NT2/D1 (cell line): ENCODE results near the gene NENF.

Experiments
- DNase-seq: peaks from one replicate; pipeline ENCODE4 v3.0.0-alpha.2; 2011; ENCODE audit warnings: low read depth, low spot score
- H3K27me3 ChIP-seq: 2 replicates; pipeline ENCODE4 v1.6.0; 2011; ENCODE audit warnings: mild to moderate bottlenecking; ENCODE audit not compliant: insufficient read length, insufficient read depth
- H3K36me3 ChIP-seq: 2 replicates; pipeline ENCODE4 v1.6.1; 2011; ENCODE audit warnings: mild to moderate bottlenecking, low read length, mixed read lengths; ENCODE audit not compliant: insufficient read depth, insufficient read length
- H3K4me1 ChIP-seq: 2 replicates; pipeline ENCODE4 v1.5.1; 2011; ENCODE audit not compliant: insufficient read depth, insufficient read length
- H3K4me3 ChIP-seq: 2 replicates; pipeline ENCODE4 v1.5.1; 2011; ENCODE audit warnings: low read depth; ENCODE audit not compliant: insufficient read length
- H3K9ac ChIP-seq: 2 replicates; pipeline ENCODE4 v1.6.0; 2011; ENCODE audit warnings: low read depth; ENCODE audit not compliant: insufficient read length
- H3K9me3 ChIP-seq: 2 replicates; pipeline ENCODE4 v1.5.1; 2011; ENCODE audit warnings: mild to moderate bottlenecking, low read length; ENCODE audit not compliant: insufficient read depth
- SUZ12 ChIP-seq: IDR thresholded peaks from 2 replicates; pipeline ENCODE4 v1.6.1; 2011; ENCODE audit not compliant: insufficient read length, insufficient read depth; ENCODE audit errors: extremely low read depth
- YY1 ChIP-seq: IDR thresholded peaks from 2 replicates; pipeline ENCODE4 v1.6.1; 2011; ENCODE audit not compliant: insufficient read length, insufficient read depth
- ZNF274 ChIP-seq: IDR thresholded peaks from 2 replicates; pipeline ENCODE4 v1.6.1; 2011; ENCODE audit warnings: mild to moderate bottlenecking, low read depth, low read length

The NENF gene

DNA sequence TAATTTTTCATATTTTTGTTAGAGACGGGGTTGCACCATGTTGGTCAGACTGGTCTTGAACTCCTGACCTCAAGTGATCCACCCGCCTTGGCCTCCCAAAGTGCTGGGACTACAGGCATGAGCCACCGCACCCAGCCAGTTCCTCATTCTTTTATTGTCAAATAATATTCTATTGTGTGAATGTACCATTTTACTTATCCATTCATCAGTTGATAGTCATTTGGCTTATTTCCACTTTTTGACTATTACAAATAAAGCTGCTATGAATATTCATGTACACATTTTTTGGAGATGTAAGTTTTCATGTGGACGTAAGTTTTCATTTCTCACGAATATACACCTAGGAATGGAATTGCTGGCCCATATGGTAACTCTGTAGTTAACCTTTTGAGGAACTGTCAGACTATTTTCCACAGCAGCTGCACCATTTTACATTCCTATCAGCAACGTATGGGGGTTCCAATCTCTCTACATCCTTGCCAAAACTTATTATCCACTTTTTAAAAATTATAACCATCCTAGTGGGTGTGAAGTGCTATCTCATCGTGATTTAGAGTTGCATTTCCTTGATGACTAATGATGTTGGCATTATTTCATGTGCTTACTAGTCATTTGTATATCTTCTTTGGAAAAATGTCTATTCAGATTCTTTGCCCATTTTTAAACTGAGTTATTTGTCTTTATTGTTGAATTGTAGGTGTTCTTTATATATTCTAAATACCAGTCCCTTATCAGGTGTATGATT lies 30.7 kb upstream of the NENF start:
- H3K4me3 ChIP-seq, result no peak overlapping the region
- H3K9ac ChIP-seq, result no peak overlapping the region
- peaks cover 26% of the 10 kb centered on the region for H3K36me3 ChIP-seq
- peaks cover 7% of the 10 kb centered on the region for H3K9me3 ChIP-seq
- no peaks in the 10 kb centered on the region for H3K27me3 ChIP-seq
- no peak for DNase-seq
- no peaks in the 10 kb centered on the region for H3K4me1 ChIP-seq
- TF ChIP-seq SUZ12 (no peak), ZNF274 (no peak)

- TF ChIP-seq SUZ12 (no peak), ZNF274 (no peak), YY1 (no peak)
- Histone ChIP-seq H3K4me1 (no peaks in the 10 kb centered on the region), H3K9me3 (peaks cover 2% of the 10 kb centered on the region; the same call in 1 of the 2 replicates), H3K9ac (no peak overlapping the region), H3K27me3 (no peaks in the 10 kb centered on the region), H3K36me3 (peaks cover 33% of the 10 kb centered on the region), H3K4me3 (no peak overlapping the region)
- DNase-seq, result no peak
Measured at GRCh38 chr1:212402666-212403321, 29.9 kb upstream of the NENF start.

- Histone ChIP-seq H3K9ac (no peak overlapping the region), H3K4me1 (peaks cover 7% of the 10 kb centered on the region), H3K36me3 (peaks cover 64% of the 10 kb centered on the region), H3K27me3 (peaks cover 18% of the 10 kb centered on the region), H3K4me3 (no peak overlapping the region), H3K9me3 (no peaks in the 10 kb centered on the region)
- DNase-seq, result no peak
- no peak for TF ChIP-seq ZNF274
- TF ChIP-seq SUZ12, result no peak
- no peak for TF ChIP-seq YY1
Measured at GRCh38 chr1:212410231-212410820, 22.4 kb upstream of the NENF start.

DNA sequence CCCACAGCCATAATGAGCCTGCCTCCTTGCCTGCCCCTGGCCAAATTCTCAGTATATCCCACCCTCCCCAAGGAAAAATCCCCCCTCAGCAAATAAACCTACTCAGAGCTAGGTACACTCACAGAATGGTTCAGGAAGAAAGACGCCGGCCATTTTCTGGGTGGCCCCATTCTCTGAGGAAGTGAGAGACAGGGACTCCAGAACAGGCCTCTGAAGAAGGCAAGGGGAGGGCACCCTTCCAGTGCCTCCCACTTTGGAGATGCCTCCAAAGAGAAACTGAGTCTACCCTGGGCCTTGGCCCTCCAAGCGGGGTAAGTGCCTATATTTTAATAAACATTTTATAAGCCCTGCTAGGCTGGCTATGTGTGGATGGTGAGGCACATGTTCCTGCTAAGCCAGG lies 20.3 kb upstream of the NENF start:
- Histone ChIP-seq H3K36me3 (peaks cover 45% of the 10 kb centered on the region), H3K9me3 (no peaks in the 10 kb centered on the region), H3K27me3 (peaks cover 18% of the 10 kb centered on the region), H3K9ac (no peak overlapping the region), H3K4me3 (no peak overlapping the region), H3K4me1 (peaks cover 8% of the 10 kb centered on the region)
- no peak for DNase-seq
- TF ChIP-seq YY1, result no peak
- no peak for TF ChIP-seq ZNF274
- no peak for TF ChIP-seq SUZ12

GRCh38 chr1:212413902-212414327 lies 18.8 kb upstream of the NENF start:
- Histone ChIP-seq H3K27me3 (peaks cover 18% of the 10 kb centered on the region), H3K9ac (peak overlapping the region; percentile 84), H3K36me3 (peaks cover 32% of the 10 kb centered on the region), H3K9me3 (no peaks in the 10 kb centered on the region), H3K4me1 (peaks cover 8% of the 10 kb centered on the region), H3K4me3 (peak overlapping the region; percentile 81)
- no peak for DNase-seq
- no peak for TF ChIP-seq YY1
- TF ChIP-seq SUZ12, result no peak
- no peak for TF ChIP-seq ZNF274

DNA sequence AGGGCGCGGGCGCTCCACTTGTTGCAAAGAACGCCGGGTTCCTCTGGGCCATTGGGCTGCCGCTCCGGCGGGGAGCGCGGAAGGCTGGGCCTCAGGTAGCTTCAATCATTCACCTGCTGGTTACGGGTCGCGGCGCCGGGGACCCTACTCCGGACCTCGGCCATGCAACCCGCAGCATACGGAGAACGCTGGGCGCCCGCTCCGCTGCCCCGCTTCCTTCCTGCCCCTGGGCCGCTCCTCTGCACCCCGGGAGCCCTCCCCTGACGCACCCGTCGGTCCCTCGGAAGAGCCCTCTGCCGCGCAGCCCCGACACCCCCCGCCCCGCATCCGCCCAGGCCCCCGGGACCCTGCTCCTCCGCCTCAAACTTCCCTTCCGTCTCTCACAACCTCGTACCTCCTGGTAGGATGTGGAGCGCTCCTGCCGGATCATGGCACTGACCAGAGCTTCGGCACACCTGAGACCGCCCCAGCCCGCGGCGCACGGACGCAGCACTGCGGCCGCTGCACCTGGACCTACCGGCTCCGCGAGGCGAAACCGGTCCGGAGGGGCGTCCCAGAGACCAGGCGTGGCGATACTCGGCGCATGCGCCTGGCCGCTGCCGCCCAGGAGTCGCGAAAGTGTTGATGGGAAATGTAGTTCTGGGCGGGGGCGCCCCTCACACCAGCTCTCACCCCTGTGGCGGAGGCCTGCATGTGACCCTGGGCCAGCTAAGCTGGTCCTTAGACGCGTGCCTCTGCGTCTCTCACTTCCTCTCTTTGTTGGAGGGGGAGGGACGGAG lies 18.2 kb upstream of the NENF start, which contains the start of gene PACC1:
PACC1 (minus strand) TSS at position 559 of the 779 bp plus-strand sequence; CDS start at position 430, 129 bp downstream.
- Histone ChIP-seq H3K9ac (peak within 1 kb of the TSS; percentile 84), H3K4me1 (peaks cover 8% of the 10 kb centered on the region), H3K9me3 (no peaks in the 10 kb centered on the region), H3K36me3 (peaks cover 26% of the 10 kb centered on the region), H3K4me3 (peak within 1 kb of the TSS; percentile 81), H3K27me3 (peaks cover 18% of the 10 kb centered on the region)
- TF ChIP-seq SUZ12 (no peak), YY1 (no peak), ZNF274 (no peak)
- peak; percentile 97 for DNase-seq
